ENCODE results near the gene LEF1. TPM values are rescaled to one million over a fixed set of nuclear protein-coding genes. Genes with fewer than 3 reads are reported as not detected.

The LEF1 gene
- polyA plus RNA-seq, 3 donors, result 1.00 to 1.7 (median 1.2) TPM

DNA sequence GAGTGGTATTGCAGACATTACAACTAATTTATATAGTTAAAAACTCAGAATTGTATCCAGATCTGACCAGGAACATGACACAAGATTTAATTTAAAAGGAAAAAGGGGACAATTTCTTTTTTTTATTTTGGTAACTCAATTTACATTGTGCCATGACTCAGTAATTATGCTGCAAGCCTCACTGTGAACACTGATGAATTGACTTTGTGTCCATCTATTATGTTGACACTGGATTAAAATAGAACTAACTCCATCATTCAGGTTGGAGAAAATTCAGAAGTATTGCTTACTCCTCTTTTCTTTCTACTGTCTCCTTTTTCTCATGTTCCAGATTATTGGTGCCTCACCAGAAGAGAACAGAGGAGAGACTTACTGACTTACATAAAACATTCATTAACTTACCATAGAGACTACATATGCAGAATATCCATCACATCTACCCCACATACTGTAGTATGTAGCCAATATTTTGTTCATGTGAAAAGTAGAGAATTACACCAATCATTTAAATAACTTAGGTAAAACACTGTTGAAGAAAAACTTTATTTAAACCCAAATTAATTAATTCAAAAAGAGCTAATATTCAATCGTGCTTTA is 15.8 kb upstream of the LEF1 start:
- 84 to 94% (median 92%) methylated on average over 1 of the region's 1 CpG for WGBS, 3 donors
- no peak overlapping the region for H3K27ac ChIP-seq (ENCODE audit: low read depth, low read length)

DNA sequence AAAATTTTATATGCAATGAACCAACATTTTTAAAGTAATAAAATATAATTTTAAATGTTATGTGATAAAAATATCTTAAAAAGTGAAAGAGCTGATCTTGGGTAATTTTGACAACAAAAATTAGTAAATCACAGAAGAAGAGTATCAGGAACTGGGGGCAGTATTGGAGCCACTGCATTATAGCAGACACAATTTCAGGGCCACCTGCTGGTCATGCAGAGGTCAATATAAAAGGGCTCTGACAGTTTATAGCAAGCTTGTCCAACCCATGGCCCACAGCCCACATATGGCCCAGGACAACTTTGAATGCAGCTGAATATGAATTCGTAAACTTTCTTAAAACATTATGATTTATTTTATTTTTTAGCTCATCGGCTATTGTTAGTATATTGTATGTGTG is 13.0 kb upstream of the LEF1 start:
- H3K27ac ChIP-seq (ENCODE audit: low read depth, low read length), result no peak overlapping the region
- 89 to 91% (median 91%) methylated on average over 2 of the region's 2 CpGs for WGBS, 3 donors

DNA sequence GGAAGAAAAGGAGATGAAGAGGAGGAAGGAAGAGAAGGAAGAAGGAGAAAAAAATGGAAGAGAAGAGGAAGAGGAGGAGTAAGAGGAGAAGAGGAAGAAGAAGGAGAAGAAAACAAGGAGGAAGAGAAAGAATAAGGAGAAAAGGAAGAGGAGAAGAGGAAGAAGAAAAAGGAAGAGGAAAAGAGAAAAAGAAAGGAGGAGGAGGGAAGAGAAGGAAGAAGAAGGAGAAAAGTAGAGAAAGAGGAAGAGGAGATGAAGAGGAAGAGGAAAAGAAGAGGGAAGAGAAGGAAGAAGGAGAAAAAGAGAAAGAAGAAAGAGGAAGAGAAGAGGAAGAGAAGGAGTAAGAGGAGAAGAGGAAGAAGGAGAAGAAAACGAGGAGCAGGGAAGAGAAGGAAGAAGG is 11.8 kb upstream of the LEF1 start:
- no peak overlapping the region for H3K27ac ChIP-seq (ENCODE audit: low read depth, low read length)
- WGBS, 3 donors, result 42 to 66% (median 50%) methylated on average over 1 of the region's 1 CpG

DNA sequence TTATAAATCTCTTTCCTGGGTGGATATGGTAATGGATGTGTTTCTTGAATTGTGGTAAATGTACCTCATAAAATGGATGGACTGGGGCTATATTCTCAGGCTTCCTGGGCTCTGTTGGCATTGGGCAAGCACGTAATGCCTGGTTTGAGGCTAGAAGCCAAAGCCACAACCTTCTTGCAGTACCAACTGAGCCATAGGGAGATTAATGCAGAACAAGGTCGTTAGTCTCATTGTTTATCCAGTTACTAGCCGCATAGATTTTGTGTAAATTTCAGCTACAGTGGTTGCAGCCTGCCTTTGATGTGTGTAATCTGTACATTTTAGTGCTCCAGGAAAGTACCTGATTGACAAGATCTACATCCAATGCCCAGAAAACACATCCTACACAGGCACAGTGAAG is 7.2 kb upstream of the LEF1 start:
- WGBS, 3 donors, result 64 to 85% (median 80%) methylated on average over 3 of the region's 3 CpGs
- no peak overlapping the region for H3K27ac ChIP-seq (ENCODE audit: low read depth, low read length)

DNA sequence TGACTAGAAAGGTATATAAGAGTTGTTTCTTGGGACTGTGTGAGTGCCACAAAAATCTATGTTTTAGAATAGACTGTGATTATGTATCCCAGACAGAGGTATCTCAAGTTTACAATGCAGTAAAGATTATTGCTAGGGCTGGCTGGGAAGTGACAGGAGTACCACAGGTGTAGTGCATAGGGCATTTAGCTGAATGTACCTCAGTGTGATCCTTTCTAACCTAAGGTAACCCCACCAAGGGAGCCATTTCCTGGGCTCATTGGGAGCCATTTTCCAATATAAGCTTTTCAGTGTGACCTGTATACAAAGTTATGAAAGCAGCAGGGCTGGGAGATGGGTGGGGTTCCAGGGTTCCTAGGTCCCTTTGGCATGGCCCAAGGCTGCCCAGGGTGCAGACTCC is 6.1 kb upstream of the LEF1 start:
- no peak overlapping the region for H3K27ac ChIP-seq (ENCODE audit: low read depth, low read length)

DNA sequence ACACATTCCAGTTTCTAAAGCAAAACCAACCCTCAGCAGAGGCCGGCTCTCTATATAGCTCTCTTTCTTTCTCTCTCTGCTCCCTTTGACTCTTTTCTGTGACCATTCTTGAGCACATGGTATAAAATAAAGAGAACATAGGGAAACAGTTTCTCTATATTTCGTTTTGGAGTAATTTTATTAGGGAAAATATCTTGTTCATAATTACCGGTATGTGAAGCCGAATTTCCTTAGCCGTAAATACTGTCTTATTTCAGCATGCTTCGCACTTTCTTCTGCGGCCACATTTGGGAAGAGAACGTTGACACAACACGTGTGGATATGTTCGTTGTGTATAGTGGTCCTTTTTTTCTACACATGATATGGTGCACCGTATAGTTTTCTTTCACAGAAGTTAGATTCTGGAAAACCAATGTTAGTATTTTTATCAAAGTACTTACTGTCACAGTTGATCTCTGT is 4.9 kb upstream of the LEF1 start:
- no peak overlapping the region for H3K27ac ChIP-seq (ENCODE audit: low read depth, low read length)
- WGBS, 3 donors, result 61 to 75% (median 73%) methylated on average over 11 of the region's 11 CpGs

DNA sequence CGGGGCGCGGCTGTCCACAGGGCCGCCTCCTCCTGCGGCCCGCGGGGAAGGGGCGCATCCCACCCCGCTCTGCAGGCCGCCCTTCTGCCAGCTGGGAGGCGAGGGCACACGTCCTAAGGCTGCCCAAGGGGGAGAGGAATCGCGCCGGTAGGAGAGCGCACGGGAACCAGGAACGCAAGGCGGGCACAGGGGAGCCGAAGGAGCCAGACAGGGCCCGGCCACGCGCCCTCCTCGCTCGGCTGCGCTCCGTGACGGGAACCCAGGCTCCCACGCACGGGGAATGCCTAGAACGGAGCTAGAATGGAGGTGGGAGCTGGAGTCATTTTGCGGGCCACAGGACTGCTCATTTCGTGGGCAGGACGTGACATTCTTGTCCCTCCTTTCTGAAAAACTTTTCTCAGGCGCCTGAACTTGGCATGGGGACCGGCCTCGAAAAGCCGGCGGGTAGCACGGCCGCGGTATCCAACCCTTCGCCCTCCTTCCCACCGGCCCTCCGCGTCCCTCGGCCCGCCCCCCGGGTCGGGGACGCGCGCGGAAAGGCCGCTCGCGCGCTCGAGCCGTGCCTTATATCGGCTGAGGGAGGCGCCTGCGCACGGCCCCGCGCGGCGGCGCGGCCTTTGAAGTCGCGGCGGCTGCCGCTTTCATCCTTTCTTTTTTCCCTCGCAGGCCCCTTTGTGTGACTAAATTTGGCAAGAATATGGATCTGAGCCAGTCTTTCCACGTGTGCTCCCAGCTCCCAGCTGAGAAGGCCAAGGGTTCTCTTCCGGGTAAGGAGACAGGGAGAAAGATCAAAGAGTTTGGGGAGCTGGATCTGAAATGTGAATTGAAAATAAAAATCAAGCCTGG is 4.2 kb upstream of the LEF1 start:
- WGBS, 3 donors, result 0 to 1% (median 0%) methylated on average over 75 to 77 of the region's 77 CpGs
- H3K27ac ChIP-seq (ENCODE audit: low read depth, low read length), result no peak overlapping the region

DNA sequence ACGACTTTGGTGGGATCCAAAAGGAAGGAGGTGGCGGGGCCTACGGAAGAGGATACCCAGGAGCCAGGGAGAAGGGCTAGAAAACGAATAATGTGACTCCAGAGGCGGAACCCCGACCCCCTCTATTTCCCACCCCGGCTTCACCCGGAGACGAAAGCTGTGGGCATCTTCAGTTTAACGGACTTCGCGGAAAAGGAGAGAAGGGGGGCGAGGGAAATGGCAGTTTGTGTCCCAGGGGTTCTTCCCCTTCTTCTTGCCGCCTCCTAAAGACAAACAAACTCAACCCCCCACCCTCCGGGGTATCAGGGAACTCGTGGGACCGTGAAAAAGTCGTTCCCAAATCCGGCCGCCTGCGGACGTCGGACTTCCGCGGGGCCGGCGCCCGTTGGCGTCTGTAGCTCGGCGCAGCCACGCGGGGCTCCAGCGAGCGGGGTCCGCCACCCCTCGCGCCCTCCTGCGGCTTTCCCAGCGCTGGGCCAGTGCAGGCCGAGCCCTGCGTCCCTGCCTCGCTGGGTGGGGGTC is 3.6 kb upstream of the LEF1 start:
- H3K27ac ChIP-seq (ENCODE audit: low read depth, low read length), result no peak overlapping the region
- 3 to 5% (median 4%) methylated on average over 28 to 43 of the region's 43 CpGs for WGBS, 3 donors

DNA sequence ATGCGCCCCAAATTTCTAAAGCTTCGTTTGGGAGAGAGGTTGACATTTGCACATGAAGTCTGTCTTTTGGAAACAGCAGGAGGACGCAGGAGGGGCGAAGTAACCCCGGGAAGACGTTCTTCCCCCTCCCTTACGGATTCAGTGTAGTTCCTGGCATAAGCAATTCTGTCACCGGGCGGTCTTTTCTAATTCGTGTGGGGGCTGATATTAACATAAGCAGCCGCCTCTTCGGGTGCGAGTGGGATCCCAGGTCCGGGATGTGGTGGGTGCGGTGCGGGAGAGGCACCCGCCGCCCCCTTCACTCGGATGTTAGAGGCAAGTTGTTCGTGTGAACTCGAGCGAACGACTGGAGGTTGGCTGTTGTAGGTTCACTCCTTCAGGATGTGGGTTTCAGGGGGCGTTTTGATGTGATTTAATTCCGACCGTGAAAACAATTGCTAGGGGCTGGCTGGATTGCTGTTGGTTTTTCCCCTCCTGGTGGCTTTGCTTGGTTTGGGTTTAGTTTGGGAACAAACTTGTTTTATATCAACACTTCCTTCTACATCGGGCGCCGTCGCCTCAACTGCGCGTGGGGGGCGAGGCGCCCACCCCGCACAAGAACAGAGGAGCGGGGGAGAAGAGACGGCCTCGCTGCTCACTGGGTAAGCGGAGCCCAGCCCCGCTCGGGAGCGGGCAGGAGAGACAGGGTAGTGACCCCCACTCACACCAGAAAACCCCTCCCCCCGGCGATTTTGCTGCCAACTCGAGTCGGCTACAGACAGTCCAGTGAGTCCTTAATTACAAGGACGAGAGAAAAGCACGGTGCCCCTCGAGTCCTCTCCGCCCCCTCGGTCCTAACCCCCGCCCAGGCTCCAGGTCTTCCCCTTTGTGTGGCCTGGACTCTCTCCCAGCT is 2.9 kb upstream of the LEF1 start:
- WGBS, 3 donors, result 7 to 8% (median 7%) methylated on average over 50 to 52 of the region's 52 CpGs
- H3K27ac ChIP-seq (ENCODE audit: low read depth, low read length), result no peak overlapping the region

DNA sequence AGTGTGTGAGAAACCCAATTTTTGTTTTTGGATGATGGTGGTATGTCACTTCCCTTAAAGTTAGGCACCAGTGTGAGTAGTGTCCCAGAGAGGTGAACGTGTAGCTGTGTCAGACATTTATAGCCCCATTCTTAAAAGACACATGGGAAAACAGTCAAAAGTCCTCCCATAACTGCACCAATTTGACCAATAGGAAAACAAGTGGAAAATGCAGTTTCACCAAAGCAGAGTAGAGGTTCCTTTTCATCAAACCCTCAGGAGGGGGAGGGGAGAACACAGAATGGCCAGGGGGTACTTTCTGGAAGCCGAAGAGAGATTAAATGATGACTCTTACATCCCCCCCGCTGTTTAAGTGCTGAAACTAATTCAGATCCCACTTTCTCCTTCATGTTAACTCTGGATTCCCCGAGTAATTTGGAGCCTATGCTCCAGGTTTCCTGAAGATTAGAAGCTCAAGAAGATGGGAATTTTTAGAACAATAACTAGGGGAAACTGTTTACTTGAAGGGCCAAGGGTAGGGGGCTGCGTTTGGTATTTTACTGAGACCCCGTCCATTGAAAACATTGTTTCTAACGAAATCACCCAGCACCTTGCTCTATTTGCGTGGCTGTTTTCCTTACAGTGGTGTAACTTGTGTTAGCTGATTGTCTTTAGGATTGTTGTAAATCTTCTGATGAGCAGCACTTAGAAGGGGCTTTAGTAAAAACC is 2.1 kb upstream of the LEF1 start:
- H3K27ac ChIP-seq (ENCODE audit: low read depth, low read length), result no peak overlapping the region
- 14 to 29% (median 23%) methylated on average over 8 of the region's 8 CpGs for WGBS, 3 donors

DNA sequence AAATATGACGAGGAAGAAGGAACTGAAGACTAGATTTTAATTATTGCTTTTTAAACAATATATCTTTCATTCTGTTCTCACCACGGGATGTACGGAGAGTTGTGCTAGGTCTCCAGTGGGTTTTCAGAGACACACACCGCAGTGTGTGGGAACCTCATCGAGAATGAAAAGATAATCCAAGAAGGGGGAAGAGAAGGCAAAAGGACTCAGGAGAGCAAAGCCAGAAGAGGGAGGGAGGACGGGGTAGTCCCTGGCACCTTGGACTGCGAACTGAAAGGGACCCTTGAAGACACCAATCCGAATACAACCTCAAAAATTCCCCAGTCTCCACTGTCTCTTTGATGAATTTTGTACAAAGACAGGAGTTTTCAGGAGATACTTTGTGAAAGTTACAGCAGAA is 932 bp upstream of the LEF1 start:
- no peak overlapping the region for H3K27ac ChIP-seq (ENCODE audit: low read depth, low read length)
- 16 to 37% (median 36%) methylated on average over 8 of the region's 8 CpGs for WGBS, 3 donors

DNA sequence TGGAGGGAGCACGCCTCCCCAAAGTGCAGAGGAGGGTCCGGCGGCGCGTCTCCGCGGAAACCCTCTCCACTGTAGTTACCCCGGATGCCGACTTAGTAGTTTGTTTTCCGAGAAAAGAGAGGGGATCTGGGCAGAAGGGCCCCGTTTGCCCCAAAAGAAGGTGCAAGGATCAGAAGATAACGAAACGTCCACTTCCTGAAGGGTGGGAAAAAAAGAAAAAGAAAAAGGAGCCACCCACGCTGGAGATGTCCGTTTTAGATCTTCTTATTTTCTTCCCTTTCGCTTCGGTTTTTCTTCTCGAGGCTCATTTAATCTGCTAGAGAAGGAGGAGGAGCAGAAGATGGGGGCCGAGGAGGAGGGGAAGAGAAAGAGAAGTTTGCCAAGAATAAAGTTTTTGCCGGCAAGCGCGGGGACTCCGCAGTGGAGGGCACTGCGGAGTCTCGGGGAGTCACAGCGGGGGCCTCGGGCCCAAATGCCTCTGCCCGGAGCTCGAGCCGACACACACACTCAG is 517 bp downstream of the LEF1 start:
- H3K27ac ChIP-seq (ENCODE audit: low read depth, low read length), result no peak overlapping the region

DNA sequence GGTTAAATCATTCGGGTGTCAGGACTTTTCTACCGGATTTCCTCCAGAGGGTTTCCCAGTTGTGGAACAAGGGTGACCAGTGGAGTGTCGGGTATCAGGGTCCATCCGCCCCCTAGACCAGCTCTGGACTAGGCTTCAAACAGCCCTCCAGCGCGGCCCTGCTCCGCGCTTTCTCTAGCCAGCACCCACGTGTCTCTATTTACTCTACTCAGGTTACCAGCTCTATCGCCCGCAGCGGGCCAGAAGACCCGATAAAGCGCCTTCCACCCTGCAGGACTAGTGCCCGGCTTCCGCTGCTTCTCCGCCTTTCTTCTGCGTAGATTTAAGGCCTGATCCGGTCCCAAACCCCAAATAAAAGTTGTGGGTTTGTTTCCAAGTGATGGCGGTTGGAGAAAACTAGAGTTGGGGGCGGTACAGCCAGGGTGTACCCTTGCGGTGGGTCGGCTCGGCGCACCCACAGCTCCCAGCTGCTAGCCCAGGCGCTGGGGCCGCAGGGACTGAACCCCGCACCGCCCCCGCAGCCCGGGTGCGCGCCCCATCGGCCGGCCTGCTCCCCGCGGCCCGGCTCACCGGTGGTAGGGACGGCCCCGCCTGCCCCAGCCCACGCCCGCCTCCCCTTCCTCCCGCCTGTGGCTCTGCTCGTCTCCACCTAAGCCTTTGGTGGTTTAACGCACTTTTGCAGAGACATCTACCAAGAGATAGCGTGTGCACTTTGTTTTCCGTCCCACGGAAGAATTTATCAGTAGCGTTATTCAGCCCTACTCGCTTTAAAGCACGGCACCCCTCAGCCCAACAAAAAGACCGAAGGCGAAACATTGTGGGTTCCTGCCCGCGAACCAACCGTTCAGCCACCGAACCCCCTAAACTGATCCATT is 2.1 kb downstream of the LEF1 start:
- no peak overlapping the region for H3K27ac ChIP-seq (ENCODE audit: low read depth, low read length)
- WGBS, 3 donors, result 3% methylated on average over 52 to 58 of the region's 58 CpGs

More for the DNA sequence above, 517 bp downstream of the LEF1 start:
- WGBS, 3 donors, result 0 to 1% (median 1%) methylated on average over 30 of the region's 30 CpGs

DNA sequence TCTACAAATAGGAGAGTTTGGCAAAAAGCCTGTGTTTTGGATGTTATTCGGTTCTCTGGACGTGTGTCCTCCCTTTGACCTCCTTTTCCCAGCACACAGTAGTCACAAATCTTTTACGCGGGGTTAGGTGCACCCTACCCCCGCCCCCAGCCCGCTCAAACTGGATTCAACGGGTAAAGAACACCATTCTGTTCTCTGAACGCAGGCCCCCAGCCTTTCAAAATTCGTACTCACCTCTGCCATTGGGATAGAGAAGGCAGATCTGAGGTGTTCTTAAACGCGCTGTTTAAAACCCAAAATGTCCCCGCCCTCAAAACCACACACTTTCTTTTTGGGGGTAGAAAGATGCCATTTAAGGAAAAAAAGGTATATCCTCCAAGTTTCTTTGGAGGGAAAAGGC is 2.7 kb downstream of the LEF1 start:
- WGBS, 3 donors, result 28 to 44% (median 43%) methylated on average over 12 of the region's 12 CpGs
- H3K27ac ChIP-seq (ENCODE audit: low read depth, low read length), result no peak overlapping the region

DNA sequence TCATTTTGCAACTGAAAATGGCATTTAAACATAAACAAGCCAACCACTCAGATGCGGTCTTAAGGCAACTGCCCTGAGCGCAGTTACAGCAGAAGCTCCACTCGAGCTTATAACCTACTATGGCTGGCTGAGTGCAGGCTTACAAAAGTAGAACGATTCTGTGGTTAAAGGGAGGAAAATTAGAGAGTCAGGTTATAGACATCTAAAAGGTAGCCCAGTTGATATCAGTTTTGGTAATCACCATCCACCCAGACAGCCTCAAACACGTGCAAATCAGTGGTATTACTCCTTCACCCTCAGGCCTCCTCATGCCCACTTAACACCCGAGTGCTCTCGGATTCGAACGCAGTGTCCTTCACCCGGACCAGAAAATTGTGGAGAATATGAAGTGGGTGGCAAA is 3.1 kb downstream of the LEF1 start:
- H3K27ac ChIP-seq (ENCODE audit: low read depth, low read length), result no peak overlapping the region
- 53 to 76% (median 72%) methylated on average over 10 of the region's 10 CpGs for WGBS, 3 donors

DNA sequence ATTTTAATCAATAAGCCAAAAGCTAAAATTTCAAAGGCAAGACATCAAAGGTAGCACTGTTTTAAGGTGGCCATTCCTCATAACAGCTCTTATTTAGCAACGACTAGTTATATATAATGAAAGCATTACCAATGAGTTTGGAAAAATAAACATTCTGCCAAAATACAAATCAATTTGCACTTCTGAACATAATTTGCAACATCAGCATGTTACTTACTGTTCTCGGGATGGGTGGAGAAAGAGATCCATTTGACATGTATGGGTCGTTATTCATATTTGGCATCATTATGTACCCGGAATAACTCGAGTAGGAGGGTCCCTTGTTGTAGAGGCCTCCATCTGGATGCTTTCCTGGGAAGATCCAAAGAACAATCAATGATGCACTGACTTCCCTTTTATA is 5.4 kb downstream of the LEF1 start:
- no peak overlapping the region for H3K27ac ChIP-seq (ENCODE audit: low read depth, low read length)
- WGBS, 3 donors, result 76 to 91% (median 88%) methylated on average over 5 of the region's 5 CpGs

DNA sequence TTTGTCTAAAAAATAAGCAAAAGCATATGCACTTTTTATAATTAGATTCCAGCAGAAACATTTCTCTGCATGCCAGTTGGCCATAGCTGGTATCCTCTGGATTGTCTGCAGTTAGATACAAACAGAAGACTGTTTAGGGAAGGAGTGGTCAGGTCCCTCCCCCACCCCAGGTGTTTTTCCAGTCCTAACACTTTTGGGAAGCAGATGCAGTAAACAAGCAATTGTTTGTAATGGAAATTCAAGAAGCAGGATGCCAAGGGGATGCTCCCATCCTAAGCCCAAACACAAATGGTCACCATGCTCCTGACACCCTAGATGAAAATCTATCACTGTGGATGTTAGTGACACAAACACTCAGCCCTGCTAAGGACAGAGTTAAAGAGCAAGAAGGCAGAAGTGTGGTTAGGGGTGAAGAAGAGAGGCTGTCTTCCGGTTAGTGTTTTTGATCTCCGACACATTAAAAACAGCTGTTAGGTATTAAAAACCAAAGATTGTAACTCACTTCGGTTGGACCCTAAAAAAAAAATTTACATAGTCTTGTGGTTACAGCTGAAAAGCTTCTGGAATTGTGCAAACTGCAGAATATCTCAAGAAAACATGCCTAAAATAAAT is 7.9 kb downstream of the LEF1 start:
- 55 to 66% (median 60%) methylated on average over 3 of the region's 3 CpGs for WGBS, 3 donors
- H3K27ac ChIP-seq (ENCODE audit: low read depth, low read length), result no peak overlapping the region
